Lung microvascular endothelial cell (primary cell): ENCODE data around the gene CHCHD1. TPM values are rescaled to one million over a fixed set of nuclear protein-coding genes. Genes with fewer than 3 reads are reported as not detected.
"Not testable (repeated sequence)": the region's sequence is repeated elsewhere in the genome, so short reads cannot be mapped to it uniquely, and the experiment has no call there.

Experiments
- DNase-seq, 2 donors: peaks; one replicate each; pipeline versions ENCODE4 v3.0.0 to v3.0.0-alpha.2; 2010; ENCODE audit warnings: low read depth in 2 of 2
- total RNA-seq: library from RNA; depleted of rRNA; stranded (reverse); fragments of >200 nt; gene quantifications from 2 replicates; pipeline ENCODE4 v1.2.1, GENCODE V29; 2014

The CHCHD1 gene
- total RNA-seq, 1 donor from 2014 or later = 28.6 TPM

DNA sequence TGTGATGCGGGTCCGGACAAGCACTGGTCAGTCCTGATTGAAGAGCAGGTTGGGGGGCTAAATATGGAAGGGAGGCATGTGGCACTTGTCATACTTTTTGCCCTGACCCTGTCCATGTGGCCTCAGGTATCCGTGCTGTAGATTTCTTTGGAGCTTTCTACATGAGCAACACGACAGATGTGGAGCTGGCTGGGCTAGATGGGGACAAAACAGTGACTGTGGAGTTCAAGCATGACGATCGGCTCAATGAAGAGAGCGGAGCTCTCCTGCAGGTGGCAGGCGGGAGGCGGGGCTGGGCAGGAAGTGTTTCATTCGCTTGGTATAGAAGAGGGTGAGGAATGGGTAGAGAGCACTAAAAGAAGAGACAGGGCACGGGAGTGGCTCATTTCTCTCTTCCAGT lies 13.0 kb upstream of the CHCHD1 start:
- no peak for DNase-seq

DNA sequence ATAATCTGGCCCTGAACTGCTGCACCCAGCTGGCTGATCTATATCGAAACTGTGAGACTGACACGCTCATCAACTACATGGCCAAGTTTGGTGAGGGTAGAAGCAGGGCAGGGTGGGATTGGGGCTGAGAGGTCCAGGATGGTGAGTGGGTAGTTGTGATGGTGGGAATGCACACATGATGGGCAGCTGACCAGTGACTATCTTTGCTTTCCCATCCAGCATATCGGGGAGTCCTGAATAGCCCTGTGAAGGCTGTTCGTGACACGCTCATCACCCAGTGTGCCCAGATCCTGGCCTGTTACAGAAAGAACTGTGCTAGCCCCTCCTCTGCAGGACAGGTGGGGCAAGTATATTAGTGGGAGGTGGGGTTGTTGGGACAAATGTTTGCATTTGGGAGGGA lies 12.5 kb upstream of the CHCHD1 start:
- DNase-seq = no peak

DNA sequence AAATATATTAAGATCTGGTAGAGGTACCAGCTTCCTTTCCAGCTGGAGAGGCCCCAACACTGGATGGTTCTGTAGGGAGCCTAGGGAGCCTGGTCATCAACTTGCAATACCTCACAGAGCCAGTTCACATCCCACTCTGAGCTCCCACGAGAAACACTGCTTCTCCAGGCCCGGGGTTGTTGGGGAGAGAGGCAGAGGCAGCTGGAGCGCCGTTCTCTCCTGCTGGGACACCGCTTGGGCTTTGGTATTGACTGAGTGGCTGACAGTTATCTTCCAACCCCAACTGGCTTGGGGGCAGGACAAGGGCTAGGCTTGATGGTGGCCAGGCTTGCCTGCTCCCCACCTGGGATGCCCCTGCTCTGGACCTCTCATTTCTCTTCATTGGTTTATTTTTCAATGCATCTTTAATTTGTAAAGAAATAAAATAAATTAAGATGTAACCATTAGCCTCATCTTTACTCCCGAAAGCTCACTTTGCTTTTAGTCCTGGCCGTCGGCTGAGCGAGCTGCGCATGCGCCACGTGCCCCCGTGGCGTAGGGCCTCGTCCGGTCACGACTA lies 10.0 kb upstream of the CHCHD1 start:
- peak; percentile 86 to 93 for DNase-seq

- DNase-seq = peak; percentile 78 to 85
Observed at GRCh38 chr10:73772281-73773151, 9.3 kb upstream of the CHCHD1 start.

DNA sequence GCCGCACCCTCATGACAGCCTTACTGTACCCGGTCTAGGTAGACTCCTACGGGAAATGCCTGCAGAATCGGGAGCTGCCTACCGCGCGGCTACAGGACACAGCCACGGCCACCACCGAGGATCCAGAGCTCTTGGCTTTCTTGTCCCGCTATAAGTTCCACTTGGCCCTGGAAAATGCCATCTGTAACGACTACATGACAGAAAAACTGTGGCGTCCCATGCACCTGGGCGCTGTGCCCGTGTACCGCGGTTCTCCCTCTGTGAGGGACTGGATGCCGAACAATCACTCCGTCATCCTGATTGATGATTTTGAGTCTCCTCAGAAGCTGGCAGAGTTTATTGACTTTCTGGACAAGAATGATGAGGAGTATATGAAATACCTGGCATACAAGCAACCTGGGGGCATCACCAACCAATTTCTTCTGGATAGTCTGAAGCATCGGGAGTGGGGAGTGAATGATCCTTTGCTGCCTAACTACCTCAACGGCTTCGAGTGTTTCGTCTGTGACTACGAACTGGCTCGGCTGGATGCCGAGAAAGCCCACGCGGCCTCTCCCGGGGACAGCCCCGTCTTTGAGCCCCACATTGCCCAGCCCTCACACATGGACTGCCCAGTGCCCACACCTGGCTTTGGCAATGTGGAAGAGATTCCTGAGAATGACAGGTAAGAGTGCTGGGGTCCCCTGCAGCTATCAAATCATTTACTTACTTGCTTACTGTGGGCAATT lies 8.5 kb upstream of the CHCHD1 start:
- DNase-seq = no peak

GRCh38 chr10:73774637-73775036 lies 7.2 kb upstream of the CHCHD1 start:
- peak; percentile 53 to 59 for DNase-seq

DNA sequence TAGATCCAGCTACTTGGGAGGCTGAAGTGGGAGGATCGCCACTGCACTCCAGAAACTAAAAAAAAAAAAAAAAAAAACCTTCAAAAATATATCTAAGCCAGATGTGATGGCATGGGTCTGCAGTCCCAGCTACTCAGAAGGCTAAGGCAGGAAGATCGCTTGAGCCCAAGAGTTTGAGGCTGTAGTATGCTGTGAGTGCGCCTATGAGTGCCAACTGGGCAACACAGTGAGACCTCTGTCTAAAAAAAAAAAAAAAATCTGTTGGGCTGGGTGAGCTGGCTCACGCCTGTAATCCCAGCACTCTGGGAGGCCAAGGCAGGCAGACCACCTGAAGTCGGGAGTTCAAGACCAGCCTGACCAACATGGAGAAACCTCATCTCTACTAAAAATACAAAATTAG lies 2.8 kb upstream of the CHCHD1 start:
- no peak for DNase-seq

GRCh38 chr10:73779539-73780197 lies 2.2 kb upstream of the CHCHD1 start:
- DNase-seq = no peak

GRCh38 chr10:73780301-73780700 lies 1.5 kb upstream of the CHCHD1 start:
- no peak for DNase-seq

GRCh38 chr10:73780966-73781365 lies 882 bp upstream of the CHCHD1 start:
- DNase-seq = no peak

DNA sequence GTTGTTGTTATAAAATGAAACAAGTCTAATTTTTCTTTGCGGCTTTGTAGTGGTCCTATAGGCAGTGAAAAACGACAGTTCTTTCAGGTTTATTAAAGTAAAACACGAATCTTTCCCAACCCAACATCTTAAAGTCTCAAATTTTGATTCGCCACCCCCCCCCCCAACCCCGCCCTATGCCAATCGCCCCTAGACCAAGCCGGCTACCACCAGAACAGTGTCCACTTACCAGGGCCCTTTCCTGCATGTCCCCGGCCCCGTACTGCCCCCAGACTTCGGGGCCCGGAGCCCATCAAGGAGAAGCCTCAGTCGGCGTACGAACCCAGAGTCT lies 335 bp upstream of the CHCHD1 start:
- DNase-seq = no peak

DNA sequence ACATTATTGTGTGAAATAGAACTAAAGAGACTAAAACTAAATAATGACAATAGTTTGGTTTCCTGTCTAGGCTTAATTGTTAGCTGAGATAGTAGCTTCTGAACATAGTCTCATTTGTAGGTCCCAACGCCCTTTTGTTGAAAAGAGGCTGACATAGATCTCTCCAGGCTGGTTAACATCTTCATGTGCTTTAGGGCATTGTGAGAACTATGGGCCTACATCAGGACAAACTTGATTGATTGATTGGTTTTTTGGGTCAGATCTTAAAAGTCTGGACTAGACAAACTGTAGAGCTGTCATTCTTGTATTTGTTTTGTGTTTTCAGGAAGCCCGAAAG lies 869 bp downstream of the CHCHD1 start:
- no peak for DNase-seq

DNA sequence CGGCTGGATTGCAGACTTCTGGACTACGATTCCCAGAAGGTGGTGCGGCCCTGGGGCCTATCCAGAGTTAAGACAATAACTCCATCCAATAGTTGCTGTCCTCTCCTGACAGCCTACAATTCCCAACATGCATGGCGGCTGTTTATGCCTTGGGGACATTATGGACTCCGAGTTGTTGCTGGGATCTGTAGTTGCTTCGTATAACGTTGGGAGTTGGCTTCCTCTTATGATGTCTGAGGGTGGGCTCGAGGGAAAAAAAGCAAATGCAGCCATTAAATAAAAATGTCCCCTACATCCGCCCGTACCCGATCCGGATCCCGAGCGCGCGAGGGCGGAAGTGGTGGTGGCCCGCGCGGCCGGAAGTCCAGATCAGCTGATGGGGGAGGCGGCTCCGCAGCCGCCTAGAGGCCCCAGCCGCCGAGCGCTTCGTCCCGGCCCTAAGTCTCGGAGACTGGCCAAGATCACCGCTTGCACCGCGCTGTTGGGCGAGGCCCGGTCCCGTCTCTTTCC lies 3.4 kb downstream of the CHCHD1 start, which contains the start of gene ZSWIM8:
Gene ZSWIM8, plus strand, starts transcription at position 396 of the 510 bp plus-strand sequence. CDS start 273 bp downstream, outside the sequence.
- peak; percentile 96 to 98 for DNase-seq

GRCh38 chr10:73785721-73786511 lies 4.1 kb downstream of the CHCHD1 start:
- DNase-seq = peak; percentile 71 to 81

GRCh38 chr10:73786512-73786885 lies 4.7 kb downstream of the CHCHD1 start:
- DNase-seq = no peak

- DNase-seq = not testable (repeated sequence)
Observed at GRCh38 chr10:73787031-73787800, 5.4 kb downstream of the CHCHD1 start.

GRCh38 chr10:73788864-73789658 lies 7.2 kb downstream of the CHCHD1 start:
- no peak for DNase-seq

DNA sequence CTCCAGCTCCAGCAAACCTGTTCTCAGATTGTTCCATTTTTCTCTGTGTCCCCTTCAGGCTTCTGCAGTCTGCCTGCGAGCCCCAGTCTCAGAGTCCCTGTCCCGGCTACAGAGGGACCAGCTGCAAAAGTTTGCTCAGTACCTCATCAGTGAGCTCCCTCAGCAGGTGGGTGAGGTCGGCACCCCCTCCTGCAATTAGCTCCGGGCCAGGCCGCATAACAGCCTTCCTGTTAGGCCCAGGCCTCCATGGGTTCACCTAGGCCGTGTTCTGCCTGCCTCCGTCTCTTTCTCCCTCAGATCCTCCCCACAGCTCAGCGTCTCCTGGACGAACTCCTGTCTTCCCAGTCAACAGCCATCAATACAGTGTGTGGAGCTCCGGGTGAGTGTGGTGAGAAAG lies 7.8 kb downstream of the CHCHD1 start:
- DNase-seq = no peak

DNA sequence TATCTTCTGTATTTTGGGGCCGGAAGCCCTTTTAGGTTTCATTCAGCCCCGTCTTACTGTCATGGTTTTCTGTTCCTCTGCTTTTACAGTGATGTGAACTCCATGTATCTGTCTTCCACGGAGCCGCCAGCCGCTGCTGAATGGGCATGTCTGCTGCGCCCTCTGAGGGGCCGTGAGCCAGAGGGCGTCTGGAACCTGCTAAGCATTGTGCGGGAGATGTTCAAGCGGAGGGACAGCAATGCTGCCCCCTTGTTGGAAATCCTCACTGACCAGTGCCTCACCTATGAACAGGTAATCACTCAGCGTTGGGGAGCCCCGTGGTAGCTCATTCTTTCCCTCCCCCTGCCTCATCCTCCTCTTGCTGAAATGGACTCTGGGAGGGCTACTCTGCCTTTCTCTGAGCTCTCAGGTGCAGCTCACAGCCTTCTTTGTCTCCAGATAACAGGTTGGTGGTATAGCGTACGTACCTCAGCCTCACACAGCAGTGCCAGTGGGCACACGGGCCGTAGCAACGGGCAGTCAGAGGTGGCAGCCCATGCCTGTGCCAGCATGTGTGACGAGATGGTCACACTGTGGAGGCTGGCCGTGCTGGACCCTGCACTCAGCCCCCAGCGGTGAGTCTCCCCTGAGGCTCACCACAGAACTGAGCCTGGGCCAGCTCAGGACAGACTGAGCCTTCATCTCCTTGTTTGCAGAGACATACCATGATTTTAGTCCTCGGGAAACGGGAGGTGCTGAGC lies 9.2 kb downstream of the CHCHD1 start:
- DNase-seq = no peak
